ENCODE data around the gene STPG1.

STPG1 gene

GRCh38 chr1:24347159-24347934, 66.2 kb downstream of the STPG1 start:
- no peak overlapping the region for H3K27ac ChIP-seq
- TF ChIP-seq ZFX (IDR thresholded peaks at IDR 0.05) (no peak), CTCF (conservative IDR thresholded peaks at IDR 0.05) (no peak)

- H3K27ac ChIP-seq, result peak overlapping the region; percentile 53
- TF ChIP-seq ZFX (IDR thresholded peaks at IDR 0.05) (no peak), CTCF (conservative IDR thresholded peaks at IDR 0.05) (no peak)
Measured at GRCh38 chr1:24345334-24345733, 68.2 kb downstream of the STPG1 start.

GRCh38 chr1:24344090-24344742, 69.4 kb downstream of the STPG1 start:
- no peak for TF ChIP-seq ZFX (IDR thresholded peaks at IDR 0.05)
- TF ChIP-seq CTCF (conservative IDR thresholded peaks at IDR 0.05), result no peak
- no peak overlapping the region for H3K27ac ChIP-seq

GRCh38 chr1:24343412-24344089, 70.0 kb downstream of the STPG1 start:
- no peak overlapping the region for H3K27ac ChIP-seq

GRCh38 chr1:24341260-24341659, 72.3 kb downstream of the STPG1 start:
- no peak for TF ChIP-seq ZFX (IDR thresholded peaks at IDR 0.05)
- no peak for TF ChIP-seq CTCF (conservative IDR thresholded peaks at IDR 0.05)
- no peak overlapping the region for H3K27ac ChIP-seq

More at GRCh38 chr1:24343412-24344089, 70.0 kb downstream of the STPG1 start:
- TF ChIP-seq ZFX (IDR thresholded peaks at IDR 0.05) (no peak), CTCF (conservative IDR thresholded peaks at IDR 0.05) (no peak)

- H3K27ac ChIP-seq, result no peak overlapping the region
- no peak for TF ChIP-seq CTCF (conservative IDR thresholded peaks at IDR 0.05)
- no peak for TF ChIP-seq ZFX (IDR thresholded peaks at IDR 0.05)
Measured at GRCh38 chr1:24340770-24341169, 72.8 kb downstream of the STPG1 start.

- H3K27ac ChIP-seq, result no peak overlapping the region
- TF ChIP-seq CTCF (conservative IDR thresholded peaks at IDR 0.05), result no peak
- TF ChIP-seq ZFX (IDR thresholded peaks at IDR 0.05), result no peak
Measured at GRCh38 chr1:24339996-24340395, 73.6 kb downstream of the STPG1 start.

All from C4-2B (cell line).